Lower lobe of right lung (tissue), 2 donors: ENCODE measurements around the gene NDE1. TPM values are rescaled to one million over a fixed set of nuclear protein-coding genes. Genes with fewer than 3 reads are reported as not detected.

Experiments
- ATAC-seq, 2 donors: fragments of 200-7000 bp; cut with Tn5 transposase; one replicate each; pipeline ENCODE4 v1.9.1; 2020 to 2022; ENCODE audit warnings: mild to moderate bottlenecking in 2 of 2, moderate library complexity in 2 of 2
- DNase-seq: peaks from one replicate; pipeline ENCODE4 v3.0.0-alpha.2; 2020
- H3K27ac ChIP-seq: fragments of 200-600 bp; one replicate; pipeline ENCODE4 v1.8.0; 2022
- H3K27me3 ChIP-seq: fragments of 200-600 bp; one replicate; pipeline ENCODE4 v1.8.0; 2022; ENCODE audit warnings: low read depth
- H3K36me3 ChIP-seq: fragments of 200-600 bp; one replicate; pipeline ENCODE4 v1.8.0; 2022; ENCODE audit warnings: mild to moderate bottlenecking
- H3K4me1 ChIP-seq: fragments of 200-600 bp; one replicate; pipeline ENCODE4 v1.8.0; 2022
- H3K4me3 ChIP-seq: fragments of 200-600 bp; one replicate; pipeline ENCODE4 v1.8.0; 2022; ENCODE audit warnings: mild to moderate bottlenecking
- H3K9me3 ChIP-seq: fragments of 200-600 bp; one replicate; pipeline ENCODE4 v1.8.0; 2022
- CTCF ChIP-seq: fragments of 200-600 bp; IDR thresholded peaks from one replicate; pipeline ENCODE4 v1.8.0; 2022; ENCODE audit warnings: antibody characterized with exemption, mild to moderate bottlenecking
- intact Hi-C: fragments of 100-400 bp; cut with DNase I; formaldehyde crosslinking; loops from one replicate; pipeline ENCODE4 v1.11.0; 2022
- long read RNA-seq: library from polyadenylated mRNA; unstranded; transcript quantifications from one replicate; pipeline ENCODE4 v2.0.0, GENCODE V29; 2021
- total RNA-seq: library from RNA; stranded (reverse); fragmentation: NEBNext Ultra II Directional; extraction: Animal tissue kit (Norgen Biotek cat#: 25700); gene quantifications from one replicate; pipeline ENCODE4 v1.2.1, GENCODE V29; 2021
- donor health status: DM: no; HTN: yes; CAD: no; lungs with severe emphysema.

The NDE1 gene
- total RNA-seq = 35.3 TPM
- long read RNA-seq, transcript NDE1-201 (9 exons, 3,221 nt) = major isoform, 13 of 39 reads
- long read RNA-seq, partial matches to known transcripts = 9 of 39 reads
- long read RNA-seq, other reads (novel, unspliced or antisense) = 17 of 39 reads

- intact Hi-C loops = no loop called here
- H3K27me3 ChIP-seq = no peaks in the 10 kb centered on the region
- no peak for TF ChIP-seq CTCF
- peak within 1 kb of the TSS; percentile 95 for H3K27ac ChIP-seq
- DNase-seq = peak; percentile 95
- no peaks in the 10 kb centered on the region for H3K9me3 ChIP-seq
- peak within 1 kb of the TSS; percentile 97 for H3K4me3 ChIP-seq
- ATAC-seq = peak; percentile 100
- H3K36me3 ChIP-seq = no peaks in the 10 kb centered on the region
- peaks cover 30% of the 10 kb centered on the region for H3K4me1 ChIP-seq
Measured at GRCh38 chr16:15650019-15650697, at the start of gene NDE1. NDE1 (plus strand) TSS chr16:15650245; CDS start chr16:15664779, 14,534 bp downstream.

- DNase-seq (no peak), ATAC-seq (peak; percentile 47 to 77)
- Histone ChIP-seq H3K27me3 (no peaks in the 10 kb centered on the region), H3K9me3 (no peaks in the 10 kb centered on the region), H3K4me3 (no peak overlapping the region), H3K27ac (no peak overlapping the region), H3K4me1 (no peaks in the 10 kb centered on the region), H3K36me3 (peaks cover 100% of the 10 kb centered on the region)
- TF ChIP-seq CTCF = no peak
- intact Hi-C loops = no loop called here
Measured at GRCh38 chr16:15601212-15601879, 48.7 kb upstream of the NDE1 start.

GRCh38 chr16:15602285-15603044, 47.6 kb upstream of the NDE1 start:
- TF ChIP-seq CTCF = no peak
- Histone ChIP-seq H3K4me1 (peaks cover 3% of the 10 kb centered on the region), H3K36me3 (peaks cover 100% of the 10 kb centered on the region), H3K9me3 (no peaks in the 10 kb centered on the region), H3K27me3 (no peaks in the 10 kb centered on the region), H3K4me3 (no peak overlapping the region), H3K27ac (no peak overlapping the region)
- intact Hi-C loops = no loop called here
- ATAC-seq = no peak
- no peak for DNase-seq

DNA sequence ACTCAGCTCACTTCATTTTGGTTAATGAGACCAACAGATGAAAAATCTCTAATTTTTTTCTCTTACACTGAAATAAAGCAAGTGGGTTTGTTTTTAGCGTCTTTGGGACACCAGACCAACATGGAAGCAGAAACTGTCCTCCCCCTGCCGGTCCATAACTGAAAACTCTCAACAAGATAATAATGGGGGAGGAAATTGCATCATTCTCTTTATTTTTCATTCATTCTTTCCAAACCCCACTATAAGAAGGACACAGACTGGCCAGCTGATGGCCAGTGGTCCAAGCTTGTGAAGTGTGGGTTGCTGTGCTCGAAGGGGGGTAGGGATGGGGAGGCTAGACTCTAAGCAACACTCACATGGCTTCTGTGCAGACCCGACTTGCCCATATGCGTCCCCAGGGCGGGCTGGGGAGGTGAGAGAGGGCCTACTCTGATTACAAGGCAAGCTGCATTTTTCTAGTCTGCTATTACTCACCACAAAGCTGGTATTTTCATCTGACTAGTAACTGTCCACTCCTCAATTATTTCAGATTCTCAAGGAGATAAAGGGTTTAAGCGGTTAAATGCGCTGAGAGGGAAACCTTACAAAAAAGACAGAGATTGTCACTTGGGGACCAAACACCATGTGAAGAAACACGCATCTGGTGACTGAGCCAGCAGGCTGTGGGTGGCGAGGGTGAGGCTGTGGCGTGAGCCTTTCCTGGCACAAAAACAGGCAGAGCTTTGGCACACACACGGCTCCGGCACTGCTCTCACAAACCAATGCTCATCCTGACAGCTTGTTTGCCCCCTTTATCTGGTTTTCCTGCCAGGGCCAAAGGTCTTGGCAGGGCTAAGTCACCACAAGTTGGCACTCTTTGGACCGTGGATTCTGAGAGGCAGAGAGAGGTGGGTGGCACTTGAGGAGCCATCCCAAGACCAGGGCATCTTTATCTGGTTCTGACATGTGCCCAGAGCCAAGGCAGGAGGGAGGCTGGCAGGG, 45.3 kb upstream of the NDE1 start:
- Histone ChIP-seq H3K4me1 (peaks cover 12% of the 10 kb centered on the region), H3K9me3 (no peaks in the 10 kb centered on the region), H3K36me3 (peaks cover 100% of the 10 kb centered on the region), H3K27ac (no peak overlapping the region), H3K27me3 (no peaks in the 10 kb centered on the region), H3K4me3 (no peak overlapping the region)
- no peak for ATAC-seq
- intact Hi-C loops = no loop called here
- TF ChIP-seq CTCF = no peak
- no peak for DNase-seq
